HT-29 (cell line): ENCODE data around the gene CAGE1. TPM values are rescaled to one million over a fixed set of nuclear protein-coding genes. Genes with fewer than 3 reads are reported as not detected.
"Not testable (repeated sequence)": the region's sequence is repeated elsewhere in the genome, so short reads cannot be mapped to it uniquely, and the experiment has no call there.

Source experiments
- DNase-seq: peaks from one replicate; pipeline ENCODE4 v3.0.0-alpha.2; 2015; ENCODE audit warnings: low spot score
- total RNA-seq: library from RNA; depleted of rRNA; stranded (reverse); fragments of >200 nt; shearing (Covaris generic); gene quantifications from 2 replicates; pipeline ENCODE4 v1.2.3, GENCODE V29; 2014

CAGE1 gene
- total RNA-seq, 1 experiment from 2014 or later = 0.10 TPM

DNA sequence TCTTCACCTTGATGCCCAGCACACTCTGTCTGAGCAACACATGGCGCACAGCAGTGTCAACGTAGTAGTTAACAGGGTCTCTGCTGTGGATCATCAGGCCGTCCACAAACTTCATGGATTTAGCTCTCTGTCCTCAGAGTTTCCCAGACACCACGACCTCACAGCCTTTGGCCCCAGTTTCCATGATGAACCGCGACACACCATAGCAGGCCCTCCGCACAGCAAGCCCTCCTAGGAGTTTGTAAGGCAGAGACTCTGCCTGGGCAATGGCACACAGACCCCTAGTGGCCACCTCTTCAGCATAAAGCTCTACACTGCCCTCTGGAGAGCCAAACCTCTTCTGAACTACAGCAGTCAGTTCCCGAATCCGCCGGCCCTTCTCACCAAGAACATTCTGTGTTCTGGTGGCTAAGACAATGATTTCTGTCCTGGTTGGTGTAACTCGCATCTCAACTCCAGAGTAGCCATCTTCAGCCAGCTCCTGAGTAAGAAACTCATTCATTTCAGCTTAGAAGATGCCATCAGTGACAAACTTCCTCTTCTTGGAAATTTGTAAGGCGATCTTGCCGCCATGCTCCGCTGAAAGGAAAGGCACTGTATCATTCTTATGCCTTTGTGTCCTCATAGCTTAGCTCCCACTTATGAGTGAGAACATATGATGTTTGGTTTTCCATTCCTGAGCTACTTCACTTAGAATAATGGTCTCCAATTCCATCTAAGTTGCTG is 50.4 kb downstream of the CAGE1 start:
- peak; percentile 54 for DNase-seq

GRCh38 chr6:7338031-7338430 is 51.5 kb downstream of the CAGE1 start:
- no peak for DNase-seq

DNA sequence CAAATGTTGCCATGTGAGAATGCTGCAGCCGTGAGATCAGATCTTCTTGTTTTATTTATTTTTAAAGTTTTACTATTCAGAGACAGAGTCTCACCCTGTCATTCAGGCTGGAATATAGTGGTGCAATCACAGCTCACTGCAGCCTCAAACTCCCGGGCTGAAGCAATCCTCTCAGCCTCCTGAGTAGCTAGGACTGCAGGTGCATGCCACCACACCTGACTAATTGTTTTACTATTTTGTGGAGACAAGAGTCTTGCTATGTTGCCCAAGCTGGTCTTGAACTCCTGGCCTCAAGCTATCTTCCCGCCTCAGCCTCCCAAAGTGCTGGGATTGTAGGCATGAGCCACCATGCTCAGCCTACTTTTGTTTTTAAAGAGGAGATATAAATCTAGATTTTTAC is 54.0 kb downstream of the CAGE1 start:
- DNase-seq = no peak

- no peak for DNase-seq
These were observed 54.9 kb downstream of the CAGE1 start for GRCh38 chr6:7334685-7335084.

DNA sequence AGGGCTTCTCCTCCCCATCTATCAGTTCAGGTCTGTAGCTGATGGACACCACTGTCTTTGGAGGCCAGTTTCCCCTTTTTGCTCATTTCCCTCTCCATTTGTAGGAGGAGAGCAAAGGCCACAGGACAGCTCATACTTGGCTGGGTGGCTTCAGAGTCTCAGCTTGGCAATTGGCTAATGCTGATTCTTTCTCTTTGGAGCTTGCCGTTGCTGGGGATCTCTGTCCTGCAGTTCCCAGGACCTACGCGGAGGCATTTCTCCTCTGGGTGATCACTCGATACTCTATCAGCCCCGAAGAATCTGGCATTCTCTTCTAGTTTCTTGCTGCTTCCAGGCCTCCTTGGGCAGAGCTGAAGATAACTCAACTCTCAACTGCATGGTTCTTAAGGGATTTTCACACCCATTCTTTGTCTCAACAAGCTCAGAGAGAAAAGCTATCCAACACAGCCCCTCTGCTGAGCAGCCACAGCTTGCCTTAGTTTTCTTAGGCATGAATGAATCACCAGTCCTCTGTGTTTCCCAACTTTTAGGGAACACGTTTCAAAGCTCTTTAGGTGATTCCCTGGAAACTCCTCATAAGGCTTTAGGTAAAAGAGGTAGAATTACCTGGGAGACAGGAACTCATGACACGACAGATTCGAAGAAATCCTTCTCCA is 57.3 kb downstream of the CAGE1 start:
- DNase-seq = no peak

DNA sequence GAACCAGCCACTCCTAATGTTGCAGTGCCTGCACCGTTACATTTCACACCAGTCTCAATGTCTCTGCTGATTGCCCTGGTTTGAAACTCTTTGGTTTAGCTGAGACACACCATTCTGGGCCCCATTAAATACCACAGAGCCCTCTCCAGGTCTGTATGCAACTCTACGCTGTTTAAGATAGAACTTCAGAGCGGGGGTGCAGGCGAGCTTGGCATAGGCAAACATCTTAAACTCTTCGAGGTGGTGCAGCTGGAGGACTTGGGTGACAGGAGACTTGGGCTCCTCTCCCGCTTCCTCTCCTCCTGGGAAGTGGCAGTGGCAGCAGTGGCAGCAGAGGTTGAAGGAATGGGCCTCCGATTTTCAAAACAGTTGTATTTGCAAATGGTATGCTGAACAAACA is 58.1 kb downstream of the CAGE1 start:
- DNase-seq = no peak

GRCh38 chr6:7328243-7328642 is 61.3 kb downstream of the CAGE1 start:
- no peak for DNase-seq

DNA sequence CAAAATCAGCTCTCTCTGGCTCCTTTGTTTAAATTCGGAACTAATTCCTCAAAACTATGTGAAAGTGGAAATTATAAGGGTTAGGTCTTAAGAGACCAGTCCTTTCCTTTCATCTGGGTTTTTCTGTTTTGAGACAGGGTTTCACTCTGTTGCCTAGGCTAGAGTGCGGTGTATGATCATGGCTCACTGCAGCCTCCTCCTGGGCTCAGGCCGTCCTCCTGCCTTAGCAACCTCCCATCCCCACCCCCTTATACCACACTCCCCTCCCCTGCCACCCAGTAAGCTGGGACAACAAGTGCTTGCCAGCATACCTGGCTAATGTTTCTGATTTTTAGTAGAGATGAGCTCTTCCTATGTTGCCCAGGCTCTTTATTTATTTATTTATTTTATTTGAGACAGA is 63.8 kb downstream of the CAGE1 start:
- DNase-seq = no peak

DNA sequence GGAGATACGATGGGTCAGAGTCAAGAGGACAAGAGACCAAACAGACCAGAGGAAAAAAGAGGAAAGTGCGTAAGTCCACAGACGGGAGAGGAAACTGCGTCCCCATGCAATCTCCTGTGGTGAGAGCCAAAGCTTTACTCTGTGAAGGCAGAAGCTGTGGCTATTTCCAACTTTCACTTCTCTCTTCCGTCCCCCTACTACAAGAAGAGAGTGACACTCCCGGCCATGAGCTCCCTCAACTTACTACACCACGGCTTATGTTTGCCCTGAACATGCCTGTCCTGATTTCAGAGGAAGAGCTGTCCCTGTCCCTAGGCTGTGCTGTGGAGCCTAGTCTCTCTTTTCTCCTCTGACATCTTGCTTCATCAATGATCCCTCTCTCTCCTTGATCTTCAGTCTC is 65.0 kb downstream of the CAGE1 start:
- no peak for DNase-seq

DNA sequence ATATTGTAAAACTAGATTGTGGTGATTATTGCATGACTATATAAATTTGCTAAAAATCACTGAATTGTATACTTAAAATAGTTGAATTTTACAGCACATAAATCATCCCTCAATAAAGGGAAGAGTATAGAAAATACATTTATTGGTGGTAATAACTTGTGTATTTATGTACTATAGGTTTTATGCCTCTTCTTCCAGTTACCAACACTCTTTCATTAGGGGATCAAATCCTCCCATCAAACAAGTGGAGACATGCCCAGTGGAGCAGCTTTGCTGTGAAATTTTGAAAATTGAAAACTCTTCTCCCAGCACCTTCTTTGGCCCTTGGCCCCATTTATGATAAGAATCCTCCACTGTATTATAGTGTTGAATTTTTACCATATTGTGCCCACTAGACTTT is 66.5 kb downstream of the CAGE1 start:
- DNase-seq = no peak

DNA sequence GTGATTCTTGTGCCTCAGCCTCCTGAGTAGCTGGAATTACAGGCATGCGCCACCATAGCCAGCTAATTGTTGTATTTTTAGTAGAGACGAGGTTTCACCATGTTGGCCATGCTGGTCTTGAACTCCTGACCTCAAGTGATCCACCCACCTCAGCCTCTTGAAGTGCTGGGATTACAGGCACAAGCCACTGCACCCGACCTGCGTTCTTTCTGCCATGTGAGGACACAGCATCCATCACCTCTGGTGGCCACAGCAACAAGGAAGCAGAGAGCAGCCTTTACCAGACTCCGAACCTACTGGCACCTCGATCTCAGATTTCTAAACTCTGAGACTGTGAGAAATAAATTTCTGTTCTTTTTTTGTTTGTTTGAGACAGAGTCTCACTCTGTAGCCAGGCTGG is 67.7 kb downstream of the CAGE1 start:
- not testable (repeated sequence) for DNase-seq

DNA sequence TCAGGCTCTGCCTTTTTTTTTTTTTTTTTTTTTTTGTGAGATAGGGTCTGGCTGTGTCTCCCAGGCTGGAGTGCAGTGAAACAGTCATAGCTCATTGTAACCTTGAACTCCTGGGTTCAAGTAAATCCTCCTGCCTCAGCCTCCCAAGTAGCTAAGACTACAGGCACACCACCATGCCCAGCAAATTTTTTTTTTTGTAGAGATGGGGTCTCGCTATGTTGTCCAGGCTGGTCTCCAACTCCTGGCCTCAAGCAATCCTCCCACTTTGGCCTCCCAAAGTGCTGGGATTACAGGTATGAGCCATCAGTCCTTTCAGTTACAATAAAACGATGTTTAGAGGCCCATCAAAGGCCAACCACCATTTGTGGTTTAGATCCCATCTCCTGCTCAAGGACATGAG is 70.1 kb downstream of the CAGE1 start:
- not testable (repeated sequence) for DNase-seq

GRCh38 chr6:7317538-7317937 is 72.0 kb downstream of the CAGE1 start:
- DNase-seq = no peak

GRCh38 chr6:7316658-7317533 is 72.6 kb downstream of the CAGE1 start:
- DNase-seq = no peak

DNA sequence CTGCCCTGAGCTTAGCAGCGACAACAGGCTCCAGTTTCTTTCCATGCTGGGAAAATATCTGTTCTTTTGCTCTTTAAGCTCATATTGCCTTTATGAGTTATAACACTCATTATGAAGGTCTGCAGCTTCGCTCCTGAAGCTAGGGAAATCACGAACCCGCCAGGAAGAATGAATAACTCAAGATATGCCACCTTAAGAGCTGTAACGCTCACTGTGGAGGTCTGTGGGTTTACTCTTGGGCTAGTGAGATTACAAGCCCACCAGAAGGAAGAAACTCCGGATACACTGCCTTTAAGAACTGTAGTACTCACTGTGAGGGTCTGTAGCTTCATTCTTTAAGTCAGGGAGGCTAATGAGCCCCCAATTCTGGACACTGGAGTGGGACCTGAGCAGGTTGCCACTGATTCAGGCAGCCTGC is 73.6 kb downstream of the CAGE1 start:
- no peak for DNase-seq

DNA sequence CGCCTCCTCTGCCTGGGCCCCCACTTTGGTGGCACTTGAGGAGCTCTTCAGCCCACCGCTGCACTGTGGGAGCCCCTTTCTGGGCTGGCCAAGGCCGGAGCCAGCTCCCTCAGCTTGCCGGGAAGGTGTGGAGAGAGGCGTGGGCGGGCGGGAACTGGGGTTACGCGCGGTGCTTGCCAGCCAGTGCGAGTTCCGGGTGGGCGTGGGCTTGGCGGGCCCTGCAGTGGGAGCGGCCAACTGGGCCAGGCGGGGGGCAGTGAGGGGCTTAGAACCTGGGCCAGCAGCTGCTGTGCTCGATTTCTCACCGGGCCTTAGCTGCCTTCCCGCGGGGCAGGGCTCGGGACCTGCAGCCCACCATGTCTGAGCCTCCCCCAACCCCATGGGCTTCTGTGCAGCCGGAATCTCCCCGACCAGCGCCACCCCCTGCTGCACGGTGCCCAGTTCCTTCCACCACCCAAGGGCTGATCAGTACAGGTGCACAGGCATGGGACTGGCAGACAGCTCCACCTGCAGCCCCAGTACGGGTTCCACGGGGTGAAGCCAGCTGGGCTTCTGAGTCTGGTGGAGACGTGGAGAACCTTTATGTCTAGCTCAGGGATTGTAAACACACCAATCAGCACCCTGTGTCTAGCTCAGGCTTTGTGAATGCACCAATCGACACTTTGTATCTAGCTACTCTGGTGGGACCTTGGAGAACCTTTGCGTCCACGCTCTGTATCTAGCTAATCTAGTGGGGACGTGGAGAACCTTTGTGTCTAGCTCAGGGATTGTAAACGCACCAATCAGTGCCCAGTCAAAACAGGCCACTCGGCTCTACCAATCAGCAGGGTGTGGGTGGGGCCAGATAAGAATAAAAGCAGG is 74.2 kb downstream of the CAGE1 start:
- not testable (repeated sequence) for DNase-seq

GRCh38 chr6:7314414-7314813 is 75.1 kb downstream of the CAGE1 start:
- no peak for DNase-seq

DNA sequence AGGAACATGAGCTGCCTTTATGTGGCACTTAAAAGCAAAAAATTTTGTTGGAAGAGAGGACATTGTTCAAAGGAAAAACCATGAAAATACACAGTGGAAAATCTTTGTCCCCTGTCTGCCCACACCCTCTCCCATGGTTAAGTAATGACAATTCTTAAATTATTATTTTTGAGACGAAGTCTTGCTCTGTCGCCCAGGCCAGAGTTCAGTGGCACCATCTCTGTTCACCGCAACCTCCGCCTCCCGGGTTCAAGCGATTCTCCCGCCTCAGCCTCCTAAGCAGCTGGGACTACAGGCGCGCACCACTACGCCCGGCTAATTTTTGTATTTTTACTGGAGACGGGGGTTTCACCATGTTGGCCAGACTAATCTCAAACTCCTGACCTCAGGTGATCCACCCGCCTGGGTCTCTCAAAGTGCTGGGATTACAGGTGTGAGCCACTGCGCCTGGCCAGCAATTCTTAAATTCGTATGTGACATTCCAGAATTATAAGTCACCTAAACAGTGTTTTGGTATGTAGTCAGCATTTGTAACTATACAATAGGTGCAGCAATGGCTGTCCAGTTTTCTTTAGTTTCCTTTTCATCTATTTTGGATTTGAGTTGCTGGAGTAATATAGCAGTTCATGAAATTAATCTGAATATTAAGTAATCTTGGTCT is 75.9 kb downstream of the CAGE1 start:
- no peak for DNase-seq

- DNase-seq = peak; percentile 96
These were observed 76.7 kb downstream of the CAGE1 start, which contains the start of gene SSR1 for GRCh38 chr6:7312616-7313504. Gene SSR1, minus strand, starts transcription at chr6:7313199. Its CDS starts 79 bp downstream, at chr6:7313120.
